Thyroid gland (tissue), 4 donors: ENCODE measurements around the gene ZNF850. TPM values are rescaled to one million over a fixed set of nuclear protein-coding genes. Genes with fewer than 3 reads are reported as not detected.
"Not testable (repeated sequence)": the region's sequence is repeated elsewhere in the genome, so short reads cannot be mapped to it uniquely, and the experiment has no call there.

Experiments used
- DNase-seq, 2 donors: peaks; one replicate each; pipeline ENCODE4 v3.0.0-alpha.2; 2019
- H3K27ac ChIP-seq, 3 donors: fragments of 200-600 bp; sonication (generic); 1 replicate in 2 of 3; 2 replicates in 1 of 3; pipeline ENCODE4 v1.5.1; 2016 to 2019; ENCODE audit warnings: mild to moderate bottlenecking in 1 of 3, moderate library complexity in 1 of 3
- H3K27me3 ChIP-seq: fragments of 200-600 bp; sonication (generic); one replicate; pipeline ENCODE4 v1.5.1; 2019
- H3K36me3 ChIP-seq, 2 donors: fragments of 200-600 bp; sonication (generic); one replicate each; pipeline ENCODE4 v1.5.1; 2016 to 2019
- H3K4me1 ChIP-seq, 2 donors: fragments of 200-600 bp; sonication (generic); one replicate each; pipeline ENCODE4 v1.5.1; 2017 to 2019
- H3K4me3 ChIP-seq, 3 donors: fragments of 200-600 bp; sonication (generic); replicated peaks in 1 of 3; 1 replicate in 2 of 3; 2 replicates in 1 of 3; pipeline ENCODE4 v1.5.1; 2016; ENCODE audit warnings: mild to moderate bottlenecking in 1 of 3
- H3K9me3 ChIP-seq: fragments of 200-600 bp; sonication (generic); one replicate; pipeline ENCODE4 v1.5.1; 2017
- CTCF ChIP-seq, 6 experiments: fragments of 200-600 bp in 3 of 6; fragments of 450-650 bp in 3 of 6; sonication (generic) in 3 of 6; IDR thresholded peaks; one replicate each; pipeline ENCODE4 v1.5.1; 2016 to 2019; ENCODE audit warnings: antibody characterized with exemption in 6 of 6, mild to moderate bottlenecking in 2 of 6, inconsistent platforms in 1 of 6, moderate library complexity in 1 of 6
- POLR2A ChIP-seq, 2 donors: fragments of 450-650 bp; IDR thresholded peaks; one replicate each; pipeline ENCODE4 v1.6.1; 2017; ENCODE audit warnings: antibody characterized with exemption in 2 of 2, mild to moderate bottlenecking in 2 of 2, moderate library complexity in 1 of 2
- WGBS, 2 donors: methylation state at CpG; one replicate each; pipeline ENCODE4 v1.1.5; 2017; 5-methylcytosine and 5-hydroxymethylcytosine counted together
- intact Hi-C: fragments of 100-400 bp; cut with DNase I; formaldehyde crosslinking; loops from one replicate; pipeline ENCODE4 v1.15.1; 2023
- total RNA-seq, 4 donors: library from RNA; depleted of rRNA; stranded (reverse); fragments of >200 nt; gene quantifications; one replicate each; pipeline ENCODE4 v1.2.3, GENCODE V29; 2016

ZNF850 gene
- total RNA-seq, 4 donors from 2014 or later: 2.4 to 4.8 (median 3.7) TPM

- H3K27ac ChIP-seq: peak overlapping the region; percentile 1 to 76 (median 34)
- H3K36me3 ChIP-seq: peaks cover 4 to 10% of the 10 kb centered on the region in 2 donors
- TF ChIP-seq CTCF (IDR thresholded peaks at IDR 0.05) (no peak), POLR2A (IDR thresholded peaks at IDR 0.05) (no peak)
- peaks cover 7 to 8% of the 10 kb centered on the region in 2 donors for H3K4me1 ChIP-seq
- H3K4me3 ChIP-seq: peak overlapping the region; percentile 38 to 80 (median 68)
- no peaks in the 10 kb centered on the region for H3K9me3 ChIP-seq
- intact Hi-C loops: no loop called here
- H3K27me3 ChIP-seq: no peaks in the 10 kb centered on the region
- WGBS, 2 donors: 0 to 2% methylated on average over 9 of the region's 9 CpGs
- DNase-seq: no peak
Observed at GRCh38 chr19:36797786-36798108, 25.1 kb upstream of the ZNF850 start.

GRCh38 chr19:36796714-36796992 lies 24.0 kb upstream of the ZNF850 start:
- Histone ChIP-seq H3K27me3 (no peaks in the 10 kb centered on the region), H3K4me3 (peak overlapping the region in 2 of 3 donors; percentile 11 to 68), H3K36me3 (peaks cover 0 to 6% of the 10 kb centered on the region in 2 donors), H3K27ac (peak overlapping the region; percentile 49 to 76 (median 66)), H3K4me1 (peaks cover 7 to 8% of the 10 kb centered on the region in 2 donors), H3K9me3 (no peaks in the 10 kb centered on the region)
- intact Hi-C loops: no loop called here
- WGBS, 2 donors: 9 to 14% methylated on average over 15 to 19 of the region's 19 CpGs
- TF ChIP-seq CTCF (IDR thresholded peaks at IDR 0.05) (no peak), POLR2A (IDR thresholded peaks at IDR 0.05) (no peak)
- no peak for DNase-seq

- H3K4me1 ChIP-seq, H3K9me3 ChIP-seq, intact Hi-C loops, H3K36me3 ChIP-seq, H3K27me3 ChIP-seq: not testable (repeated sequence)
- peak overlapping the region in 1 of 3 donors; percentile 21 for H3K4me3 ChIP-seq
- 10% methylated on average over 17 to 24 of the region's 34 CpGs for WGBS, 2 donors
- peak overlapping the region; percentile 36 to 55 (median 43) for H3K27ac ChIP-seq
- peak; percentile 74 to 77 for DNase-seq
- TF ChIP-seq CTCF (IDR thresholded peaks at IDR 0.05): peak in 3 of 6 experiments; percentile 33 to 40 (median 34)
Observed at GRCh38 chr19:36791420-36792141, 19.0 kb upstream of the ZNF850 start.

- H3K27ac ChIP-seq: peak overlapping the region; percentile 42 to 86 (median 75)
- peak; percentile 72 to 76 for DNase-seq
- H3K9me3 ChIP-seq: no peaks in the 10 kb centered on the region
- H3K36me3 ChIP-seq: no peaks in the 10 kb centered on the region
- no peaks in the 10 kb centered on the region for H3K27me3 ChIP-seq
- H3K4me3 ChIP-seq: peak overlapping the region in 2 of 3 donors; percentile 36 to 42
- TF ChIP-seq POLR2A (IDR thresholded peaks at IDR 0.05) (peak in 1 of 2 donors; percentile 85), CTCF (IDR thresholded peaks at IDR 0.05) (no peak)
- WGBS, 2 donors: 12 to 19% methylated on average over 24 of the region's 38 CpGs
- peaks cover 15 to 16% of the 10 kb centered on the region in 2 donors for H3K4me1 ChIP-seq
- intact Hi-C loops: no loop called here
Observed at GRCh38 chr19:36775768-36776167, 3.2 kb upstream of the ZNF850 start.

GRCh38 chr19:36773223-36773579 lies 594 bp upstream of the ZNF850 start:
- Histone ChIP-seq H3K4me1 (peaks cover 16 to 17% of the 10 kb centered on the region in 2 donors), H3K9me3 (no peaks in the 10 kb centered on the region), H3K4me3 (peak overlapping the region in 1 of 3 donors; percentile 68), H3K36me3 (no peaks in the 10 kb centered on the region), H3K27ac (peak overlapping the region in 1 of 3 donors; percentile 87), H3K27me3 (no peaks in the 10 kb centered on the region)
- 1 to 5% methylated on average over 15 of the region's 15 CpGs for WGBS, 2 donors
- TF ChIP-seq CTCF (IDR thresholded peaks at IDR 0.05): no peak
- TF ChIP-seq POLR2A (IDR thresholded peaks at IDR 0.05): no peak
- intact Hi-C loops: no loop called here
- DNase-seq: no peak
